PC-9 (cell line): ENCODE results near the gene ACOT2. TPM values are rescaled to one million over a fixed set of nuclear protein-coding genes. Genes with fewer than 3 reads are reported as not detected.

ENCODE experiments used
- BruUV-seq: library from RNA; stranded (reverse); fragments of 400-500 nt; replicated peaks from 2 replicates; lab custom pipeline; 2021; lab: Mats Ljungman, UMichigan
- CTCF ChIA-PET: fragments of 300-600 bp; sonication (Branson Sonifier 250); formaldehyde crosslinking; loops from one replicate; lab custom pipeline; 2022; ENCODE audit warnings: antibody characterized with exemption; lab: Charles Lee
- POLR2A ChIA-PET: fragments of 300-600 bp; sonication (Branson Sonifier 250); formaldehyde crosslinking; loops from one replicate; lab custom pipeline; 2022; ENCODE audit warnings: antibody characterized with exemption; ENCODE audit not compliant: unreplicated experiment; lab: Charles Lee
- DNase-seq, 2 experiments: peaks; one replicate each; pipeline versions ENCODE4 v3.0.0 to v3.0.0-alpha.2; 2015 to 2022; ENCODE audit warnings: mixed read lengths in 1 of 2
- H2AFZ ChIP-seq: fragments of 200-600 bp; sonication (generic); 2 replicates; pipeline ENCODE4 v1.8.1; 2017; ENCODE audit warnings: antibody characterized with exemption
- H3F3A ChIP-seq: fragments of 200-600 bp; sonication (generic); 2 replicates; pipeline ENCODE4 v1.8.1; 2017; ENCODE audit warnings: antibody characterized with exemption, mild to moderate bottlenecking, low read depth; ENCODE audit not compliant: insufficient read depth
- H3K27ac ChIP-seq: fragments of 200-600 bp; sonication (generic); 2 replicates; pipeline ENCODE4 v1.6.1; 2016; ENCODE audit warnings: mixed run types
- H3K27me3 ChIP-seq: fragments of 200-600 bp; sonication (generic); 2 replicates; pipeline ENCODE4 v1.6.1; 2016; ENCODE audit warnings: low read depth, mixed run types; ENCODE audit not compliant: insufficient read depth
- H3K36me3 ChIP-seq: fragments of 200-600 bp; sonication (generic); 2 replicates; pipeline ENCODE4 v1.6.1; 2016; ENCODE audit warnings: low read depth, mixed run types
- H3K4me1 ChIP-seq: fragments of 200-600 bp; sonication (generic); replicated peaks from 2 replicates; pipeline ENCODE4 v1.6.1; 2016; ENCODE audit warnings: mixed run types; ENCODE audit not compliant: insufficient read depth
- H3K4me2 ChIP-seq: fragments of 200-600 bp; sonication (generic); 2 replicates; pipeline ENCODE4 v1.6.1; 2017; ENCODE audit warnings: mixed run types
- H3K4me3 ChIP-seq: fragments of 200-600 bp; sonication (generic); 2 replicates; pipeline ENCODE4 v1.6.1; 2016; ENCODE audit warnings: mixed run types
- H3K79me2 ChIP-seq: fragments of 200-600 bp; sonication (generic); 2 replicates; pipeline ENCODE4 v1.6.1; 2017; ENCODE audit warnings: low read depth, mixed run types
- H3K9me2 ChIP-seq: fragments of 200-600 bp; sonication (generic); 2 replicates; pipeline ENCODE4 v1.8.1; 2017; ENCODE audit warnings: mild to moderate bottlenecking; ENCODE audit not compliant: insufficient read depth
- H3K9me3 ChIP-seq: fragments of 200-600 bp; sonication (generic); 2 replicates; pipeline ENCODE4 v1.8.1; 2016; ENCODE audit warnings: low read depth; ENCODE audit not compliant: insufficient read depth
- H4K20me1 ChIP-seq: fragments of 200-600 bp; sonication (generic); 2 replicates; pipeline ENCODE4 v1.8.1; 2017; ENCODE audit not compliant: insufficient read depth
- CTCF ChIP-seq: fragments of 200-600 bp; sonication (generic); conservative IDR thresholded peaks from 2 replicates; pipeline ENCODE4 v1.6.1; 2017; ENCODE audit warnings: mixed run types, antibody characterized with exemption, mild to moderate bottlenecking, moderate library complexity
- EZH2 ChIP-seq: fragments of 200-600 bp; sonication (generic); IDR thresholded peaks from 2 replicates; pipeline ENCODE4 v1.8.0; 2017; ENCODE audit warnings: antibody characterized with exemption, low read depth
- intact Hi-C: fragments of 100-400 bp; cut with micrococcal nuclease; formaldehyde crosslinking; loops from one replicate; pipeline ENCODE4 v1.10.0; 2022; ENCODE audit not compliant: unreplicated experiment
- total RNA-seq: library from RNA; stranded (reverse); gene quantifications from 2 replicates; pipeline ENCODE4 v1.2.3, GENCODE V29; 2021

The ACOT2 gene
- total RNA-seq, 1 experiment from 2014 or later, result 7.2 TPM

- H2AFZ ChIP-seq, result no peak overlapping the region; the same call in 1 of the 2 replicates
- H3K4me1 ChIP-seq, result peaks cover 15% of the 10 kb centered on the region
- intact Hi-C loops, result no loop called here
- no peak for DNase-seq
- POLR2A ChIA-PET, result no interaction called here
- no peak for TF ChIP-seq CTCF
- TF ChIP-seq EZH2, result no peak
- no TSS peak for BruUV-seq
- no peak overlapping the region for H3K4me2 ChIP-seq
- H3K79me2 ChIP-seq, result no peaks in the 10 kb centered on the region
- H3K27me3 ChIP-seq, result no peaks in the 10 kb centered on the region
- H3F3A ChIP-seq, result peaks cover 22% of the 10 kb centered on the region
- H3K27ac ChIP-seq, result no peak overlapping the region
- no peaks in the 10 kb centered on the region for H3K36me3 ChIP-seq
- H3K9me2 ChIP-seq, result no peaks in the 10 kb centered on the region
- H3K9me3 ChIP-seq, result no peaks in the 10 kb centered on the region
- CTCF ChIA-PET, result no interaction called here
- H3K4me3 ChIP-seq, result no peak overlapping the region
- H4K20me1 ChIP-seq, result no peaks in the 10 kb centered on the region
Observed at GRCh38 chr14:73616831-73617230, 47.8 kb downstream of the ACOT2 start.

- Histone ChIP-seq H3K79me2 (no peaks in the 10 kb centered on the region), H3K9me3 (no peaks in the 10 kb centered on the region), H3K36me3 (no peaks in the 10 kb centered on the region), H3F3A (0 out of 2 replicates have a peak, but pooled peaks cover under 1% of the 10 kb centered on the region), H2AFZ (no peak overlapping the region), H3K4me2 (no peak overlapping the region), H3K27ac (no peak overlapping the region), H4K20me1 (no peaks in the 10 kb centered on the region), H3K4me1 (no peaks in the 10 kb centered on the region), H3K27me3 (no peaks in the 10 kb centered on the region), H3K9me2 (no peaks in the 10 kb centered on the region), H3K4me3 (no peak overlapping the region)
- intact Hi-C loops, result no loop called here
- TF ChIP-seq CTCF (no peak), EZH2 (no peak)
- no TSS peak for BruUV-seq
- DNase-seq, result no peak
- CTCF ChIA-PET, result no interaction called here
- POLR2A ChIA-PET, result no interaction called here
Observed at GRCh38 chr14:73619524-73619923, 50.5 kb downstream of the ACOT2 start.

GRCh38 chr14:73620268-73620667, 51.3 kb downstream of the ACOT2 start:
- Histone ChIP-seq H3K4me2 (no peak overlapping the region), H2AFZ (no peak overlapping the region), H3F3A (no peaks in the 10 kb centered on the region), H3K9me3 (no peaks in the 10 kb centered on the region), H4K20me1 (no peaks in the 10 kb centered on the region), H3K27me3 (no peaks in the 10 kb centered on the region), H3K4me1 (no peaks in the 10 kb centered on the region), H3K79me2 (no peaks in the 10 kb centered on the region), H3K36me3 (no peaks in the 10 kb centered on the region), H3K9me2 (no peaks in the 10 kb centered on the region), H3K4me3 (no peak overlapping the region), H3K27ac (no peak overlapping the region)
- no peak for DNase-seq
- BruUV-seq, result no TSS peak
- ChIA-PET CTCF (no interaction called here), POLR2A (no interaction called here)
- intact Hi-C loops, result no loop called here
- TF ChIP-seq CTCF, result no peak
- TF ChIP-seq EZH2, result no peak
